ENCODE measurements around the gene SEC61B.

The SEC61B gene

DNA sequence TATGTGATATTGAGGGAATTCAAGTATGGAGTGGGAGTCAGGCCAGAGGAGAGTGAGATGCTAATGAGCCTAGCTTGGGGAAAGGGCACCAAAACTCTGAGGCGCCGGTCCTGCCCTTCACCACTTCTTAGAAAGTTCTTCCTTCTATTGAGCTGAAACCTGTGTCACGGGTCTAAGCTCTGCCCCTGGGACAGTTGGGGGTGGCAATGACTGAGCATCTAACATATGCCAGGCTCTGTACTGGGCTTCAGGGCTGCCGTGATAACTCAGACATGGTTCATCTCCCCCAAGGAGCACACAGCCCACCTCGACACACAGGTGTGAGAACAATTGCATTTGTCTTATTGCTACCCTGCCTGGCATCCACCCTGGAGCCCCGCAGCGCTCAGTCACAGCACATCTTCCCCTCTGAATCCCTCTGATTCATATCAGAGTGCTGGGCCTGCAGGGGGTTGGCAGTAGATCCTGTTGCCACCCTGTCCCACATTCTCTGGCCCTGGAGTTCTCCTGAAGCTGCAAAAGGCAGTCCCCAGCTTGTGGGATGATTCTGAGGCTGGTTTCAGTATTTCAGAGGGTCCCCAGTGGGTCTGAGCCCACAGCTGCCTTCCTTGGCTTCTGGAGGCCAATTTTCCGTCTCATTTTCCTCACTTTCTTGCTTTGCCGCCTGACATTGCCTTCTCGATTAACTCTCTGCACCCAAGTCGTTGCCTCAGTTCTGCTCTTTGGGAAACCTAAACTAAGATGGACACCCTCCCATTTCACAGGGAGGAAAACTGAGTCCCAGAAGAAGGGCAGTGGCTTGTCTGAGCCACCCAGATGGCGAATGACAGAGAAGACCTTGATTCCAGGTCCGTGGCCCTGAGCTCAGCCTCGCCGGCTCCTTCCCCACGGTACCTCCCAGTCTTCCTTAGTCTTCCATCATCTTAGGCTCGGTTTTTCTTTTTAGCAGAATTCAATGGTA, 42.9 kb upstream of the SEC61B start:
- TF ChIP-seq YY1 (IDR thresholded peaks at IDR 0.05; ENCODE audit: low read depth) (no peak), EGR1 (IDR thresholded peaks at IDR 0.05) (no peak), EP300 (IDR thresholded peaks at IDR 0.05; ENCODE audit: borderline replicate concordance) (no peak), TCF12 (IDR thresholded peaks at IDR 0.05; ENCODE audit: low read depth) (no peak), ZBTB7A (IDR thresholded peaks at IDR 0.05; ENCODE audit: low read depth) (no peak), CREB1 (IDR thresholded peaks at IDR 0.05; ENCODE audit: low read depth) (no peak), NFIC (IDR thresholded peaks at IDR 0.05) (no peak), TAF1 (IDR thresholded peaks at IDR 0.05; ENCODE audit: low read depth) (no peak), TEAD4 (IDR thresholded peaks at IDR 0.05) (no peak), CEBPB (IDR thresholded peaks at IDR 0.05) (no peak), RAD21 (IDR thresholded peaks at IDR 0.05; ENCODE audit: low read depth) (no peak), FOXM1 (IDR thresholded peaks at IDR 0.05; ENCODE audit: borderline replicate concordance, low read depth) (no peak)
- TF ChIP-seq, protein P1, sequence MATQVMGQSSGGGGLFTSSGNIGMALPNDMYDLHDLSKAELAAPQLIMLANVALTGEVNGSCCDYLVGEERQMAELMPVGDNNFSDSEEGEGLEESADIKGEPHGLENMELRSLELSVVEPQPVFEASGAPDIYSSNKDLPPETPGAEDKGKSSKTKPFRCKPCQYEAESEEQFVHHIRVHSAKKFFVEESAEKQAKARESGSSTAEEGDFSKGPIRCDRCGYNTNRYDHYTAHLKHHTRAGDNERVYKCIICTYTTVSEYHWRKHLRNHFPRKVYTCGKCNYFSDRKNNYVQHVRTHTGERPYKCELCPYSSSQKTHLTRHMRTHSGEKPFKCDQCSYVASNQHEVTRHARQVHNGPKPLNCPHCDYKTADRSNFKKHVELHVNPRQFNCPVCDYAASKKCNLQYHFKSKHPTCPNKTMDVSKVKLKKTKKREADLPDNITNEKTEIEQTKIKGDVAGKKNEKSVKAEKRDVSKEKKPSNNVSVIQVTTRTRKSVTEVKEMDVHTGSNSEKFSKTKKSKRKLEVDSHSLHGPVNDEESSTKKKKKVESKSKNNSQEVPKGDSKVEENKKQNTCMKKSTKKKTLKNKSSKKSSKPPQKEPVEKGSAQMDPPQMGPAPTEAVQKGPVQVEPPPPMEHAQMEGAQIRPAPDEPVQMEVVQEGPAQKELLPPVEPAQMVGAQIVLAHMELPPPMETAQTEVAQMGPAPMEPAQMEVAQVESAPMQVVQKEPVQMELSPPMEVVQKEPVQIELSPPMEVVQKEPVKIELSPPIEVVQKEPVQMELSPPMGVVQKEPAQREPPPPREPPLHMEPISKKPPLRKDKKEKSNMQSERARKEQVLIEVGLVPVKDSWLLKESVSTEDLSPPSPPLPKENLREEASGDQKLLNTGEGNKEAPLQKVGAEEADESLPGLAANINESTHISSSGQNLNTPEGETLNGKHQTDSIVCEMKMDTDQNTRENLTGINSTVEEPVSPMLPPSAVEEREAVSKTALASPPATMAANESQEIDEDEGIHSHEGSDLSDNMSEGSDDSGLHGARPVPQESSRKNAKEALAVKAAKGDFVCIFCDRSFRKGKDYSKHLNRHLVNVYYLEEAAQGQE (IDR thresholded peaks at IDR 0.05; ENCODE audit: low read depth): no peak
- TF ChIP-seq, protein P2, sequence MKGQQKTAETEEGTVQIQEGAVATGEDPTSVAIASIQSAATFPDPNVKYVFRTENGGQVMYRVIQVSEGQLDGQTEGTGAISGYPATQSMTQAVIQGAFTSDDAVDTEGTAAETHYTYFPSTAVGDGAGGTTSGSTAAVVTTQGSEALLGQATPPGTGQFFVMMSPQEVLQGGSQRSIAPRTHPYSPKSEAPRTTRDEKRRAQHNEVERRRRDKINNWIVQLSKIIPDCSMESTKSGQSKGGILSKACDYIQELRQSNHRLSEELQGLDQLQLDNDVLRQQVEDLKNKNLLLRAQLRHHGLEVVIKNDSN (IDR thresholded peaks at IDR 0.05): no peak
- TF ChIP-seq, protein P3, sequence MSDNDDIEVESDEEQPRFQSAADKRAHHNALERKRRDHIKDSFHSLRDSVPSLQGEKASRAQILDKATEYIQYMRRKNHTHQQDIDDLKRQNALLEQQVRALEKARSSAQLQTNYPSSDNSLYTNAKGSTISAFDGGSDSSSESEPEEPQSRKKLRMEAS (IDR thresholded peaks at IDR 0.05): no peak

DNA sequence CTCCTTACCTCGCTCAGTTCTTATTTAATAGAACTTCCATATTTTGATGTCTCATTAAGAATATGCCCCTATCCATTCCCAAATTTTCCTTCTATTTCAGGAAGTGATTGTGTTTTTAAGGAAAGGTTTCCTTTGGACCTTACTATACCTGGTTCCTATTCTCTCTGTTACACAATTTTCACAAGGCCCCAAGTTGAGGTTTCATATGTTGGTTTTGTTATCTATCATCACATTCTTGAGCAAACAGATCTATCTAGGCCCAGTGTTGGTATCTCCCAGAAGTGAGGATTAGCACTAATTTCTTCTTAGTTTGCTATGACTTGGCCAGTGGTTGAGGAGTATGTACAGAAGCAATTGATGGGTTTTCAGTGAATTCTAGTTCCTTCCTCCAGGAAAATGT, 41.9 kb upstream of the SEC61B start:
- no peak for TF ChIP-seq EP300 (IDR thresholded peaks at IDR 0.05; ENCODE audit: borderline replicate concordance)
- TF ChIP-seq EGR1 (IDR thresholded peaks at IDR 0.05): no peak
- TF ChIP-seq, protein P2 (IDR thresholded peaks at IDR 0.05): no peak
- TF ChIP-seq CEBPB (IDR thresholded peaks at IDR 0.05): no peak
- TF ChIP-seq TAF1 (IDR thresholded peaks at IDR 0.05; ENCODE audit: low read depth): no peak
- no peak for TF ChIP-seq RAD21 (IDR thresholded peaks at IDR 0.05; ENCODE audit: low read depth)
- TF ChIP-seq NFIC (IDR thresholded peaks at IDR 0.05): no peak
- TF ChIP-seq, protein P3 (IDR thresholded peaks at IDR 0.05): no peak
- TF ChIP-seq YY1 (IDR thresholded peaks at IDR 0.05; ENCODE audit: low read depth): no peak
- TF ChIP-seq FOXM1 (IDR thresholded peaks at IDR 0.05; ENCODE audit: borderline replicate concordance, low read depth): no peak
- no peak for TF ChIP-seq TEAD4 (IDR thresholded peaks at IDR 0.05)
- TF ChIP-seq, protein P1 (IDR thresholded peaks at IDR 0.05; ENCODE audit: low read depth): no peak

DNA sequence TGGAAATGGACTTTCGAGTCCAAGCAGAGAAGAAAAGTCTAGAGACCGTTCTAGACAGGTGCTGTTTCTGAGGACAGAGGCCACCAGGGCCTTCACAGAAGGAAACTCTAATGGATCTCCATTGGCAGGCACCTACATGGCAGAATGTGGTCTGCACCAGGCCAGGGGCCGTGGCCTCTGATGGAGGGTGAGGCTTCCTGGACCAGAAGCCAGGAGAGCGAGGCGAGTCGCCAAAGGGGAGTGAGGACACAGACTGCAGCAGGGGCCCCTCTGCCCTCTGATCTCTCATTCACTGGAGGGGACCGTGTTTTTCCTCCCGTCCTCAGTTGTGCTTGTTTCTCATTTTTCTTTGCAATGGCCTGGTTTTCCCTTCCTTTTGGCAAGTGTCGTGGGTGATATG, 41.4 kb upstream of the SEC61B start:
- TF ChIP-seq EP300 (IDR thresholded peaks at IDR 0.05; ENCODE audit: borderline replicate concordance): no peak
- no peak for TF ChIP-seq YY1 (IDR thresholded peaks at IDR 0.05; ENCODE audit: low read depth)
- no peak for TF ChIP-seq TEAD4 (IDR thresholded peaks at IDR 0.05)

- TF ChIP-seq, protein P2 (IDR thresholded peaks at IDR 0.05): no peak
- TF ChIP-seq YY1 (IDR thresholded peaks at IDR 0.05; ENCODE audit: low read depth): no peak
- no peak for TF ChIP-seq FOXM1 (IDR thresholded peaks at IDR 0.05; ENCODE audit: borderline replicate concordance, low read depth)
- TF ChIP-seq TEAD4 (IDR thresholded peaks at IDR 0.05): no peak
- no peak for TF ChIP-seq ZBTB7A (IDR thresholded peaks at IDR 0.05; ENCODE audit: low read depth)
- TF ChIP-seq EP300 (IDR thresholded peaks at IDR 0.05; ENCODE audit: borderline replicate concordance): no peak
- TF ChIP-seq, protein P3 (IDR thresholded peaks at IDR 0.05): no peak
- TF ChIP-seq NFIC (IDR thresholded peaks at IDR 0.05): no peak
- TF ChIP-seq RAD21 (IDR thresholded peaks at IDR 0.05; ENCODE audit: low read depth): no peak
- TF ChIP-seq EGR1 (IDR thresholded peaks at IDR 0.05): no peak
- no peak for TF ChIP-seq TCF12 (IDR thresholded peaks at IDR 0.05; ENCODE audit: low read depth)
These were observed 40.9 kb upstream of the SEC61B start for GRCh38 chr9:99181206-99181605.

- TF ChIP-seq CREB1 (IDR thresholded peaks at IDR 0.05; ENCODE audit: low read depth) (no peak), TAF1 (IDR thresholded peaks at IDR 0.05; ENCODE audit: low read depth) (no peak), TEAD4 (IDR thresholded peaks at IDR 0.05) (no peak), EGR1 (IDR thresholded peaks at IDR 0.05) (no peak), CEBPB (IDR thresholded peaks at IDR 0.05) (no peak), TCF12 (IDR thresholded peaks at IDR 0.05; ENCODE audit: low read depth) (no peak), RAD21 (IDR thresholded peaks at IDR 0.05; ENCODE audit: low read depth) (no peak), FOXM1 (IDR thresholded peaks at IDR 0.05; ENCODE audit: borderline replicate concordance, low read depth) (no peak), NFIC (IDR thresholded peaks at IDR 0.05) (no peak), ZBTB7A (IDR thresholded peaks at IDR 0.05; ENCODE audit: low read depth) (no peak), EP300 (IDR thresholded peaks at IDR 0.05; ENCODE audit: borderline replicate concordance) (no peak), YY1 (IDR thresholded peaks at IDR 0.05; ENCODE audit: low read depth) (no peak)
- TF ChIP-seq, protein P1 (IDR thresholded peaks at IDR 0.05; ENCODE audit: low read depth): no peak
- TF ChIP-seq, protein P3 (IDR thresholded peaks at IDR 0.05): no peak
- TF ChIP-seq, protein P2 (IDR thresholded peaks at IDR 0.05): no peak
These were observed 40.5 kb upstream of the SEC61B start for GRCh38 chr9:99181621-99182020.

Data from Ishikawa (cell line).